Endothelial cell of umbilical vein (primary cell): Measurements from ENCODE around the gene LRP2BP.

Experiments
- EZH2 ChIP-seq: IDR thresholded peaks from 2 replicates; pipeline ENCODE4 v1.6.1; 2012; ENCODE audit warnings: borderline replicate concordance, low read depth, mild to moderate bottlenecking, moderate library complexity, low read length, inconsistent platforms; ENCODE audit not compliant: severe bottlenecking
- JUN ChIP-seq: IDR thresholded peaks from 2 replicates; pipeline ENCODE4 v1.6.1; 2011; ENCODE audit warnings: borderline replicate concordance, low read depth; ENCODE audit not compliant: insufficient read length, insufficient read depth
- MYC ChIP-seq: IDR thresholded peaks from one replicate; pipeline ENCODE4 v1.6.1; 2011; ENCODE audit warnings: mild to moderate bottlenecking, low read depth, low read length
- POLR2A ChIP-seq: IDR thresholded peaks from 2 replicates; pipeline ENCODE4 v1.6.1; 2012; ENCODE audit warnings: low read depth, mild to moderate bottlenecking, control low read depth, low read length
- POLR2AphosphoS5 ChIP-seq: IDR thresholded peaks from 2 replicates; pipeline ENCODE4 v1.6.1; 2012; ENCODE audit warnings: low read depth, mild to moderate bottlenecking, control low read depth, low read length, moderate library complexity; ENCODE audit not compliant: insufficient read depth
- TF ChIP-seq, protein P1 (sequence below), 2 donors: IDR thresholded peaks; 1 replicate in 1 of 2; 2 replicates in 1 of 2; pipeline ENCODE4 v1.5.1; 2011; ENCODE audit warnings: low read length in 2 of 2, mild to moderate bottlenecking in 2 of 2, moderate library complexity in 2 of 2, control low read depth in 1 of 2, inconsistent platforms in 1 of 2, low read depth in 1 of 2; ENCODE audit not compliant: insufficient read depth in 1 of 2; ENCODE audit errors: extremely low read depth in 1 of 2
- TF ChIP-seq, protein P2 (sequence below): IDR thresholded peaks from 2 replicates; pipeline ENCODE4 v1.6.1; 2011; ENCODE audit not compliant: insufficient read depth, insufficient read length

DNA sequence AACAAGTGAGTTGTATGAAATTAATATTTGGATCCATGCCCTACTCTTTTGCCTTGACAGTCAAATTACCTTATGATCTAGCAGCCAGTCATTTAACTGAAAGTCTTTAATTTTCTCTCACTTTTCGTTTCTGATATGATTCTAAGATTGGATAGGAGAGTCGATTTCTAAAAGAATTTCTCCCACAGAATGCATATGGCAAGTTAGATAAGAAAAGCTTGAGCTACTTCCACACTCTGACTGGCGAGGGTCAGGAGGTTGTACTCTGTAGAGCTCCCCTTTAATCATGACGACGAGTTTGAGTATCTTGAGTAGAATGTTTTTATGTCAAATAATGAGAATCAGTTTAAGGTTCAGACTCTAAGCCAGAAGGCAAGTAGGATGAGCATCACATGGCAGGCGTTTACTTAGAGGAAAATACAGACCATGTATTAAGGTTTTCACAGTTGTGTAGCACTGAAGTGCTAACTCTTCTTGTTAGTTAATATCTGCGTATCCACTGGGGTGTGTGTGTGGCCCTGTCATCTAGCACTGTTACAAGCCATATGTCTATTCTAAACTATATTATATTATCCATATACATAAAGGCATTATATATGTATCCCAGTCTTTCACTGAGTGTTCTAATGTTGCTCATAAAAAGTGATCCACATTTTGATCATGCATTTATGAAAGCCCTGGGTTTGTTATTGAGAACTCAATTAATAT is 37.8 kb downstream of the LRP2BP start:
- TF ChIP-seq EZH2 (no peak), POLR2AphosphoS5 (no peak), POLR2A (no peak), MYC (no peak), JUN (no peak)
- TF ChIP-seq, protein P1, sequence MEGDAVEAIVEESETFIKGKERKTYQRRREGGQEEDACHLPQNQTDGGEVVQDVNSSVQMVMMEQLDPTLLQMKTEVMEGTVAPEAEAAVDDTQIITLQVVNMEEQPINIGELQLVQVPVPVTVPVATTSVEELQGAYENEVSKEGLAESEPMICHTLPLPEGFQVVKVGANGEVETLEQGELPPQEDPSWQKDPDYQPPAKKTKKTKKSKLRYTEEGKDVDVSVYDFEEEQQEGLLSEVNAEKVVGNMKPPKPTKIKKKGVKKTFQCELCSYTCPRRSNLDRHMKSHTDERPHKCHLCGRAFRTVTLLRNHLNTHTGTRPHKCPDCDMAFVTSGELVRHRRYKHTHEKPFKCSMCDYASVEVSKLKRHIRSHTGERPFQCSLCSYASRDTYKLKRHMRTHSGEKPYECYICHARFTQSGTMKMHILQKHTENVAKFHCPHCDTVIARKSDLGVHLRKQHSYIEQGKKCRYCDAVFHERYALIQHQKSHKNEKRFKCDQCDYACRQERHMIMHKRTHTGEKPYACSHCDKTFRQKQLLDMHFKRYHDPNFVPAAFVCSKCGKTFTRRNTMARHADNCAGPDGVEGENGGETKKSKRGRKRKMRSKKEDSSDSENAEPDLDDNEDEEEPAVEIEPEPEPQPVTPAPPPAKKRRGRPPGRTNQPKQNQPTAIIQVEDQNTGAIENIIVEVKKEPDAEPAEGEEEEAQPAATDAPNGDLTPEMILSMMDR (IDR thresholded peaks at IDR 0.05; ENCODE audit: extremely low read depth in 1 of 2, insufficient read depth in 1 of 2, low read depth in 1 of 2, low read length in 2 of 2): no peak
- TF ChIP-seq, protein P2, sequence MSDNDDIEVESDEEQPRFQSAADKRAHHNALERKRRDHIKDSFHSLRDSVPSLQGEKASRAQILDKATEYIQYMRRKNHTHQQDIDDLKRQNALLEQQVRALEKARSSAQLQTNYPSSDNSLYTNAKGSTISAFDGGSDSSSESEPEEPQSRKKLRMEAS: no peak
